Keratinocyte (primary cell): ENCODE measurements around the gene CHRDL2.

Experiments used
- EZH2 ChIP-seq: IDR thresholded peaks from one replicate; pipeline ENCODE4 v1.6.1; 2012; ENCODE audit warnings: inconsistent platforms, mild to moderate bottlenecking, low read length, moderate library complexity
- TF ChIP-seq, protein P1 (sequence below), 3 experiments: IDR thresholded peaks in 1 of 3; conservative IDR thresholded peaks in 1 of 3; optimal IDR thresholded peaks in 1 of 3; 2 replicates in 2 of 3; 3 replicates in 1 of 3; pipeline versions ENCODE3 to v1.5.1; 2011; ENCODE audit warnings: low read length in 3 of 3, mild to moderate bottlenecking in 3 of 3, moderate library complexity in 2 of 3, control low read depth in 1 of 3, inconsistent platforms in 1 of 3; ENCODE audit not compliant: insufficient read depth in 2 of 3; ENCODE audit errors: extremely low read depth in 1 of 3

DNA sequence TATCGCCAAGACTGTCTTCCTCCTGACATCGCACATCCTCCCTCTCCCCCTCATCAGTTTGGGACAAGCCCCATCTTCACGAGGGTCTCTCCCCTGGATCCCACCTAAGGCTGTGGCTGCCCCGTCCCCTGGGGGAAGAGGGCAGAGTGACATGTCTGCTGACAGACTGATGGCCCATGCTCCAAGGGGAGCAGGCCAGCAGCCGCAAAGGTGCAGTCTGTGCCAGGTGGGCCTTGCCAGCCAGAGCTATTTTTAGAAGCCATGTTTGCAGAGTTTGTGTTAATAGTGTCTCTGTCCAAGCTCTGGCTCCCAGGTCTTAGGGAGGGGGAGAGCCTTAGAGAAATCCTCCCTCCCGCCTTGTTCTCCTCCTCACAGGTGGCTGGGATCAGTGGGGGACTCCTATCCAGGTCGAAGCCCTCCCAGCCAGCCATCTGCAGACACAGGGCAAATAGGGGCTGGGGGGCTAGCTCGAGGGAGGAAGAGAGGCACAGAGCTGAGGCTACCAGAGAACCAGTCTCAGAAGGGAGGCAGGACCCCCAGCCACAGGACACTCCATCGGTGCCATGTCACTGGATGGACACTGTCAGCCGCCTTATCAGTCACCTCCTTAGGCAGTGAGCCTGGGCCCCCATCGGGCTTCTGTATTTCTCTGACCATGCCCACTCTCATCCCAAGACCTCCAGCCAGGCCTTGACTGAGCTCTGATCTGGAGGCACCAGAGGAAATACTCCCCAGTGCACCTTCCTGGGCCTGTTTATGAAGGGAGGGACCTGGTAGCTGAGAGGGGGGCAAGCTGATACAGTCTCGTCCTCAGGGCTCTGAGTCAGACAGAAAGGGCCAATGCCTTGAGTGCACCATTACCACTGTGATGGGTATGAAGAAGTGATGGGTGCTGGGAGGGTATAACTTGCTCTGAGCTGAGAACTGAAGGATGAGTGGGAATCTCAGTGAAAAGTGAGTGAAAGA, 49.3 kb downstream of the CHRDL2 start:
- TF ChIP-seq, protein P1, sequence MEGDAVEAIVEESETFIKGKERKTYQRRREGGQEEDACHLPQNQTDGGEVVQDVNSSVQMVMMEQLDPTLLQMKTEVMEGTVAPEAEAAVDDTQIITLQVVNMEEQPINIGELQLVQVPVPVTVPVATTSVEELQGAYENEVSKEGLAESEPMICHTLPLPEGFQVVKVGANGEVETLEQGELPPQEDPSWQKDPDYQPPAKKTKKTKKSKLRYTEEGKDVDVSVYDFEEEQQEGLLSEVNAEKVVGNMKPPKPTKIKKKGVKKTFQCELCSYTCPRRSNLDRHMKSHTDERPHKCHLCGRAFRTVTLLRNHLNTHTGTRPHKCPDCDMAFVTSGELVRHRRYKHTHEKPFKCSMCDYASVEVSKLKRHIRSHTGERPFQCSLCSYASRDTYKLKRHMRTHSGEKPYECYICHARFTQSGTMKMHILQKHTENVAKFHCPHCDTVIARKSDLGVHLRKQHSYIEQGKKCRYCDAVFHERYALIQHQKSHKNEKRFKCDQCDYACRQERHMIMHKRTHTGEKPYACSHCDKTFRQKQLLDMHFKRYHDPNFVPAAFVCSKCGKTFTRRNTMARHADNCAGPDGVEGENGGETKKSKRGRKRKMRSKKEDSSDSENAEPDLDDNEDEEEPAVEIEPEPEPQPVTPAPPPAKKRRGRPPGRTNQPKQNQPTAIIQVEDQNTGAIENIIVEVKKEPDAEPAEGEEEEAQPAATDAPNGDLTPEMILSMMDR (optimal IDR thresholded peaks at IDR 0.05 in 1 of 3, IDR thresholded peaks at IDR 0.05 in 1 of 3, conservative IDR thresholded peaks at IDR 0.05 in 1 of 3; ENCODE audit: extremely low read depth in 1 of 3, insufficient read depth in 2 of 3, low read length in 3 of 3) = no peak
- TF ChIP-seq EZH2 = no peak
